Thyroid gland (tissue), 4 donors: Measurements from ENCODE around the gene LMO1.

ENCODE experiments used
- POLR2A ChIP-seq, 2 donors: fragments of 450-650 bp; IDR thresholded peaks; one replicate each; pipeline ENCODE4 v1.6.1; 2017; ENCODE audit warnings: antibody characterized with exemption in 2 of 2, mild to moderate bottlenecking in 2 of 2, moderate library complexity in 1 of 2
- TF ChIP-seq, protein P1 (sequence below), 6 experiments: fragments of 200-600 bp in 3 of 6; fragments of 450-650 bp in 3 of 6; sonication (generic) in 3 of 6; IDR thresholded peaks; one replicate each; pipeline ENCODE4 v1.5.1; 2016 to 2019; ENCODE audit warnings: antibody characterized with exemption in 6 of 6, mild to moderate bottlenecking in 2 of 6, inconsistent platforms in 1 of 6, moderate library complexity in 1 of 6

DNA sequence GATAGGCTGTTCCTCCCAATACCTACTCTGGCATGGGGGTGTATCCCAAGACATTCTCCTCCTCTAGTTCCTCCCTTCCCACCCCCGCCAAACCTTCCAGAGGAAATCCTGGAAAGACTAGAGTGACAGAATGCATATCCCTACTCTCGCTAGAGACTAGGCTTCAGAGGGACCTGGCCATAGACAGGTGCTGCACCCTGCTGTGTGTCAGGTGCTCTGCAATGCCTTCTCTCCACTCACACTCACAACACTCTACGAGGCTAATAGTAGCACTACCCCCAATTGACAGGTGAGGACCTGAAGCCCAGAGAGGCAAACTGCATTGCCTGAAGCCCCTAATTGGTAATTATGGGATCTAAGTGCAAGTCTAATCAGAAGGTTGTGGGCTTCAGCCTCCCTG is 46.2 kb upstream of the LMO1 start:
- TF ChIP-seq, protein P1, sequence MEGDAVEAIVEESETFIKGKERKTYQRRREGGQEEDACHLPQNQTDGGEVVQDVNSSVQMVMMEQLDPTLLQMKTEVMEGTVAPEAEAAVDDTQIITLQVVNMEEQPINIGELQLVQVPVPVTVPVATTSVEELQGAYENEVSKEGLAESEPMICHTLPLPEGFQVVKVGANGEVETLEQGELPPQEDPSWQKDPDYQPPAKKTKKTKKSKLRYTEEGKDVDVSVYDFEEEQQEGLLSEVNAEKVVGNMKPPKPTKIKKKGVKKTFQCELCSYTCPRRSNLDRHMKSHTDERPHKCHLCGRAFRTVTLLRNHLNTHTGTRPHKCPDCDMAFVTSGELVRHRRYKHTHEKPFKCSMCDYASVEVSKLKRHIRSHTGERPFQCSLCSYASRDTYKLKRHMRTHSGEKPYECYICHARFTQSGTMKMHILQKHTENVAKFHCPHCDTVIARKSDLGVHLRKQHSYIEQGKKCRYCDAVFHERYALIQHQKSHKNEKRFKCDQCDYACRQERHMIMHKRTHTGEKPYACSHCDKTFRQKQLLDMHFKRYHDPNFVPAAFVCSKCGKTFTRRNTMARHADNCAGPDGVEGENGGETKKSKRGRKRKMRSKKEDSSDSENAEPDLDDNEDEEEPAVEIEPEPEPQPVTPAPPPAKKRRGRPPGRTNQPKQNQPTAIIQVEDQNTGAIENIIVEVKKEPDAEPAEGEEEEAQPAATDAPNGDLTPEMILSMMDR (IDR thresholded peaks at IDR 0.05) = peak in 3 of 6 experiments; percentile 13 to 20 (median 14)
- no peak for TF ChIP-seq POLR2A (IDR thresholded peaks at IDR 0.05)
